Panc1 (cell line): ENCODE results near the gene ATP1B2. TPM values are rescaled to one million over a fixed set of nuclear protein-coding genes. Genes with fewer than 3 reads are reported as not detected.
A peak's percentile ranks its signal among the peaks of the same experiment; 100 is the strongest.

Source experiments
- ATAC-seq: fragments of 200-7000 bp; cut with Tn5 transposase; 2 replicates; pipeline ENCODE4 v1.9.1; 2020; ENCODE audit warnings: mild to moderate bottlenecking, moderate library complexity
- BruUV-seq: library from RNA; stranded (reverse); fragments of 400-500 nt; replicated peaks from 2 replicates; lab custom pipeline; 2021; lab: Mats Ljungman, UMichigan
- CTCF ChIA-PET: fragments of 300-600 bp; sonication (Branson Sonifier 250); formaldehyde crosslinking; loops from one replicate; lab custom pipeline; 2022; ENCODE audit warnings: antibody characterized with exemption; lab: Charles Lee
- POLR2A ChIA-PET: fragments of 300-600 bp; sonication (Branson Sonifier 250); formaldehyde crosslinking; loops from one replicate; lab custom pipeline; 2022; ENCODE audit warnings: antibody characterized with exemption; lab: Charles Lee
- DNase-seq: peaks from one replicate; pipeline ENCODE4 v3.0.0-alpha.2; 2010; ENCODE audit warnings: low read depth, low spot score
- H3K27ac ChIP-seq: 2 replicates; pipeline ENCODE4 v1.5.1; 2011; ENCODE audit warnings: mild to moderate bottlenecking, low read length, inconsistent platforms
- H3K27me3 ChIP-seq: fragments of 200-500 bp; sonication (Bioruptor generic); 2 replicates; pipeline ENCODE4 v1.6.0; 2014; ENCODE audit warnings: low read length, inconsistent platforms; ENCODE audit not compliant: control insufficient read depth, insufficient read depth
- H3K36me3 ChIP-seq: fragments of 200-500 bp; sonication (Bioruptor generic); 2 replicates; pipeline ENCODE4 v1.5.1; 2014; ENCODE audit warnings: inconsistent platforms, mild to moderate bottlenecking, low read length, moderate library complexity; ENCODE audit not compliant: control insufficient read depth, insufficient read depth
- H3K4me1 ChIP-seq: 2 replicates; pipeline ENCODE4 v1.5.1; 2011; ENCODE audit warnings: inconsistent platforms, mild to moderate bottlenecking, low read length, moderate library complexity; ENCODE audit not compliant: control insufficient read depth, insufficient read depth
- H3K4me3 ChIP-seq, 2 experiments: 2 replicates each; pipeline ENCODE4 v1.5.1; 2011 to 2012; ENCODE audit warnings: low read depth in 2 of 2, low read length in 2 of 2, mild to moderate bottlenecking in 2 of 2, inconsistent platforms in 1 of 2, moderate library complexity in 1 of 2
- H3K9me3 ChIP-seq: fragments of 200-500 bp; sonication (Bioruptor generic); 2 replicates; pipeline ENCODE4 v1.5.1; 2014; ENCODE audit warnings: low read depth, mild to moderate bottlenecking, inconsistent platforms, low read length, moderate library complexity; ENCODE audit not compliant: control insufficient read depth, insufficient read depth
- POLR2AphosphoS5 ChIP-seq: IDR thresholded peaks from 2 replicates; pipeline ENCODE4 v1.6.1; 2012; ENCODE audit warnings: mild to moderate bottlenecking, low read depth, low read length, moderate library complexity
- SIN3A ChIP-seq: IDR thresholded peaks from 2 replicates; pipeline ENCODE4 v1.6.1; 2012; ENCODE audit warnings: low read depth, mild to moderate bottlenecking, low read length, moderate library complexity, borderline replicate concordance; ENCODE audit not compliant: insufficient read depth
- TCF7L2 ChIP-seq: IDR thresholded peaks from 2 replicates; pipeline ENCODE4 v1.6.1; 2011; ENCODE audit warnings: mild to moderate bottlenecking, low read depth, low read length, inconsistent platforms
- in situ Hi-C: cut with HindIII; loops from 2 replicates; pipeline ENCODE4 v1.10.0; 2016; ENCODE audit warnings: low sequenced_read_pairs, low pct_unique_long_range_greater_than_20kb
- intact Hi-C: fragments of 100-400 bp; cut with micrococcal nuclease; formaldehyde crosslinking; loops from one replicate; pipeline ENCODE4 v1.10.0; 2022; ENCODE audit not compliant: unreplicated experiment
- total RNA-seq: library from RNA; stranded (reverse); gene quantifications from one replicate; pipeline ENCODE4 v1.2.1, GENCODE V29; 2021; ENCODE audit not compliant: unreplicated experiment
- TF ChIP-seq, protein P1 (sequence below), 2 experiments: IDR thresholded peaks; 2 replicates each; pipeline ENCODE4 v1.6.1; 2011 to 2012; ENCODE audit warnings: low read depth in 2 of 2, control low read depth in 1 of 2, low read length in 1 of 2, mild to moderate bottlenecking in 1 of 2, moderate library complexity in 1 of 2; ENCODE audit not compliant: insufficient read depth in 1 of 2
- TF ChIP-seq, protein P2 (sequence below): fragments of 450-650 bp; IDR thresholded peaks from 2 replicates; pipeline ENCODE4 v1.5.1; 2017; ENCODE audit warnings: mild to moderate bottlenecking

Gene ATP1B2
- total RNA-seq, 1 experiment from 2014 or later: 0.08 TPM

DNA sequence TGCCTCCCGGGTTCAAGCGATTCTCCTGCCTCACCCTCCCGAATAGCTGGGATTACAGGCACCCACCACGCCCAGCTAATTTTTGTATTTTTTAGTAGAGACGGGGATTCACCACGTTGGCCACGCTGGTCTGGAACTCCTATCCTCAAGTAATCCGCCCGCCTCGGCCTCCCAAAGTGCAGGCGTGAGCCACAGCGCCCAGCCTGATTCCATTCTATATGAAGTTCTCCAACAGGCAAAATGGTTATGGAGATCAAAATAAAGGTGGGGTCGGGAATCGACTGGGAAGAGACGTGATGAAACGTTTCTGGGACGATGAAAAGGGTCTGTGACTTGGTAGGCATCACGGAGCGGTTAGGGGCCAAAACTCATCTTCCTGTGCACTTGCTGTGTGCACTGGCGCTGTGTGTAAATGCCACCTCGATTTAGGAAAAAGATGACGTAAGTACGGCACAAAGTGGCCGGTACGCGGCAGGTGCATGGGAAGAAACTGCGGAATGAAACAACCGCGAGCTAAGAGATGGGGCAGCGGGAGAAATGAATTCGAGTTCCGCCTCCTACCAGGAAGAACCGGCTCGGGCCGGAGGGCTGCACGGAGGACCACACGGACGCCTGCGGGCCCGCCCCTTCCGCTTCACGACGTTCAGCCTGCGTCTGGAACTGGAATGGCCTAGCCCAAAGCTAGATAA, 35.0 kb downstream of the ATP1B2 start:
- intact Hi-C loops (loop anchor here (2.0 kb wide), 1 partner anchor 99 kb away; no protein-coding TSS in a partner anchor), in situ Hi-C loops (no loop called here)
- H3K4me3 ChIP-seq: peak overlapping the region; percentile 91 to 97
- no TSS peak for BruUV-seq
- peak; percentile 82 for DNase-seq
- TF ChIP-seq, protein P1, sequence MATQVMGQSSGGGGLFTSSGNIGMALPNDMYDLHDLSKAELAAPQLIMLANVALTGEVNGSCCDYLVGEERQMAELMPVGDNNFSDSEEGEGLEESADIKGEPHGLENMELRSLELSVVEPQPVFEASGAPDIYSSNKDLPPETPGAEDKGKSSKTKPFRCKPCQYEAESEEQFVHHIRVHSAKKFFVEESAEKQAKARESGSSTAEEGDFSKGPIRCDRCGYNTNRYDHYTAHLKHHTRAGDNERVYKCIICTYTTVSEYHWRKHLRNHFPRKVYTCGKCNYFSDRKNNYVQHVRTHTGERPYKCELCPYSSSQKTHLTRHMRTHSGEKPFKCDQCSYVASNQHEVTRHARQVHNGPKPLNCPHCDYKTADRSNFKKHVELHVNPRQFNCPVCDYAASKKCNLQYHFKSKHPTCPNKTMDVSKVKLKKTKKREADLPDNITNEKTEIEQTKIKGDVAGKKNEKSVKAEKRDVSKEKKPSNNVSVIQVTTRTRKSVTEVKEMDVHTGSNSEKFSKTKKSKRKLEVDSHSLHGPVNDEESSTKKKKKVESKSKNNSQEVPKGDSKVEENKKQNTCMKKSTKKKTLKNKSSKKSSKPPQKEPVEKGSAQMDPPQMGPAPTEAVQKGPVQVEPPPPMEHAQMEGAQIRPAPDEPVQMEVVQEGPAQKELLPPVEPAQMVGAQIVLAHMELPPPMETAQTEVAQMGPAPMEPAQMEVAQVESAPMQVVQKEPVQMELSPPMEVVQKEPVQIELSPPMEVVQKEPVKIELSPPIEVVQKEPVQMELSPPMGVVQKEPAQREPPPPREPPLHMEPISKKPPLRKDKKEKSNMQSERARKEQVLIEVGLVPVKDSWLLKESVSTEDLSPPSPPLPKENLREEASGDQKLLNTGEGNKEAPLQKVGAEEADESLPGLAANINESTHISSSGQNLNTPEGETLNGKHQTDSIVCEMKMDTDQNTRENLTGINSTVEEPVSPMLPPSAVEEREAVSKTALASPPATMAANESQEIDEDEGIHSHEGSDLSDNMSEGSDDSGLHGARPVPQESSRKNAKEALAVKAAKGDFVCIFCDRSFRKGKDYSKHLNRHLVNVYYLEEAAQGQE (IDR thresholded peaks at IDR 0.05; ENCODE audit: insufficient read depth in 1 of 2, low read depth in 2 of 2, low read length in 1 of 2): no peak
- TF ChIP-seq SIN3A (0 out of 2 replicates have a peak, but pooled peaks have one; percentile 44), TCF7L2 (0 out of 2 replicates have a peak, but pooled peaks have one; percentile 68), POLR2AphosphoS5 (peak; percentile 40; the same call in 1 of the 2 replicates)
- ChIA-PET CTCF (interaction anchor here (0.7 kb wide), 1 partner anchor 9 kb away, joined by 4 read pairs; no protein-coding TSS in a partner anchor), POLR2A (interaction anchor here (0.5 to 1.0 kb wide), 5 partner anchors 15 to 175 kb away, joined by 3 to 18 read pairs (median 3); no protein-coding TSS in a partner anchor)
- peak overlapping the region; percentile 92 for H3K27ac ChIP-seq
- H3K27me3 ChIP-seq: no peaks in the 10 kb centered on the region
- ATAC-seq: peak; percentile 83
- H3K36me3 ChIP-seq: peaks cover 12% of the 10 kb centered on the region
- no peaks in the 10 kb centered on the region for H3K9me3 ChIP-seq
- peaks cover 9% of the 10 kb centered on the region; the same call in 1 of the 2 replicates for H3K4me1 ChIP-seq

DNA sequence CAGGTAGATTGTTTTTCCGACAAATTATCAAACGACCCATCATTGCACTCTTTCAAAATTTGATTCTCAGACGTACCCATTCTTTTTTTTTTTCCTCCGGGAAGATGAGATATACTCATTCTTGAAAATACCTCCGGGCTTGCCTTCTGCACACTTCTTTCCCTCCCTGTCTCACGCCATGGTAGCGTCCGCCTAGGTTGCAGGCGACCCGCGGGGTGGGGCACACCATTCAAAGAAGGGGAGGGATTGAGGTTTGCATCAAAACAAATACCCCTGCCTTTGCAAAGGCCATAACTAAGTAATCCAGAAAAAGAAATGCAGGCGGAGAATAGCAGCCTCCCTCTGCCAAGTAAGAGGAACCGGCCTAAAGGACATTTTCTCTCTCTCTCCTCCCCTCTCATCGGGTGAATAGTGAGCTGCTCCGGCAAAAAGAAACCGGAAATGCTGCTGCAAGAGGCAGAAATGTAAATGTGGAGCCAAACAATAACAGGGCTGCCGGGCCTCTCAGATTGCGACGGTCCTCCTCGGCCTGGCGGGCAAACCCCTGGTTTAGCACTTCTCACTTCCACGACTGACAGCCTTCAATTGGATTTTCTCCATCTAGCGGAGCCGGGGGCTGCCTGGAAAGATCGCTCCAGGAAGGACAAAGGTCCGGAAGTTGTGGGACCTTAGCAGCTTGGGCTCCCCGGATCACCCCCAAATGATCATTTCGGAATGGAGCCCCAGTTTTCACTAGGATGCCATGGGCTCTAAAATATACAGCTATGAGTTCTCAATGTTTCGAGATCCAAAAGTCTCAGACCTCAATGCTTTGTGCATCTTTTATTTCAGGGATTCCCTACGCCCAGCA, 35.7 kb downstream of the ATP1B2 start:
- in situ Hi-C loops: no loop called here
- intact Hi-C loops: loop anchor here (2.0 kb wide), 1 partner anchor 100 kb away; no protein-coding TSS in a partner anchor
- Histone ChIP-seq H3K36me3 (peaks cover 12% of the 10 kb centered on the region), H3K27ac (peak overlapping the region; percentile 92), H3K4me3 (peak overlapping the region; percentile 91 to 97), H3K27me3 (no peaks in the 10 kb centered on the region), H3K9me3 (no peaks in the 10 kb centered on the region), H3K4me1 (peaks cover 9% of the 10 kb centered on the region; the same call in 1 of the 2 replicates)
- ChIA-PET CTCF (interaction anchor here (0.5 to 2.2 kb wide), 5 partner anchors 10 to 119 kb away, joined by 3 to 8 read pairs (median 5); partner anchors contain the start of gene ATP1B2), POLR2A (interaction anchor here (0.5 to 1.4 kb wide), 10 partner anchors 14 to 126 kb away, joined by 3 to 18 read pairs (median 4); partner anchors contain the start of genes CD68 and MPDU1)
- DNase-seq (peak; percentile 87), ATAC-seq (peak; percentile 69)
- TF ChIP-seq, protein P1 (IDR thresholded peaks at IDR 0.05; ENCODE audit: insufficient read depth in 1 of 2, low read depth in 2 of 2, low read length in 1 of 2): no peak; a peak in 1 of 4 replicates
- TF ChIP-seq POLR2AphosphoS5 (peak; percentile 82), TCF7L2 (peak; percentile 64), SIN3A (no peak; the same call in 1 of the 2 replicates)
- TF ChIP-seq, protein P2, sequence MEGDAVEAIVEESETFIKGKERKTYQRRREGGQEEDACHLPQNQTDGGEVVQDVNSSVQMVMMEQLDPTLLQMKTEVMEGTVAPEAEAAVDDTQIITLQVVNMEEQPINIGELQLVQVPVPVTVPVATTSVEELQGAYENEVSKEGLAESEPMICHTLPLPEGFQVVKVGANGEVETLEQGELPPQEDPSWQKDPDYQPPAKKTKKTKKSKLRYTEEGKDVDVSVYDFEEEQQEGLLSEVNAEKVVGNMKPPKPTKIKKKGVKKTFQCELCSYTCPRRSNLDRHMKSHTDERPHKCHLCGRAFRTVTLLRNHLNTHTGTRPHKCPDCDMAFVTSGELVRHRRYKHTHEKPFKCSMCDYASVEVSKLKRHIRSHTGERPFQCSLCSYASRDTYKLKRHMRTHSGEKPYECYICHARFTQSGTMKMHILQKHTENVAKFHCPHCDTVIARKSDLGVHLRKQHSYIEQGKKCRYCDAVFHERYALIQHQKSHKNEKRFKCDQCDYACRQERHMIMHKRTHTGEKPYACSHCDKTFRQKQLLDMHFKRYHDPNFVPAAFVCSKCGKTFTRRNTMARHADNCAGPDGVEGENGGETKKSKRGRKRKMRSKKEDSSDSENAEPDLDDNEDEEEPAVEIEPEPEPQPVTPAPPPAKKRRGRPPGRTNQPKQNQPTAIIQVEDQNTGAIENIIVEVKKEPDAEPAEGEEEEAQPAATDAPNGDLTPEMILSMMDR: no peak
- TSS peak; percentile 85 for BruUV-seq
